GM23248 (cell line): ENCODE results near the gene STX8.

ENCODE experiments used
- EZH2 ChIP-seq: fragments of 200-600 bp; sonication (generic); IDR thresholded peaks from 2 replicates; pipeline ENCODE4 v1.6.1; 2018; ENCODE audit warnings: antibody characterized with exemption, mild to moderate bottlenecking; ENCODE audit not compliant: insufficient read depth, poor library complexity, severe bottlenecking
- EZH2phosphoT487 ChIP-seq: fragments of 200-600 bp; sonication (generic); IDR thresholded peaks from 2 replicates; pipeline ENCODE4 v1.6.1; 2018; ENCODE audit warnings: antibody characterized with exemption, moderate library complexity, mild to moderate bottlenecking, low read depth; ENCODE audit not compliant: insufficient read depth

- no peak for TF ChIP-seq EZH2
- no peak for TF ChIP-seq EZH2phosphoT487
These were observed 290.7 kb downstream of the STX8 start for GRCh38 chr17:9284884-9285283.
